GM23338 (cell line): ENCODE measurements around the gene OR51B2. TPM values are rescaled to one million over a fixed set of nuclear protein-coding genes. Genes with fewer than 3 reads are reported as not detected.
"Not testable (repeated sequence)": the region's sequence is repeated elsewhere in the genome, so short reads cannot be mapped to it uniquely, and the experiment has no call there.

Experiments used
- ATAC-seq: fragments of 200-7000 bp; cut with Tn5 transposase; 3 replicates; pipeline ENCODE4 v1.9.1; 2020
- DNase-seq: peaks from one replicate; pipeline ENCODE4 v3.0.0-alpha.2; 2015; ENCODE audit warnings: low spot score
- H2AFZ ChIP-seq: fragments of 200-600 bp; sonication (generic); 2 replicates; pipeline ENCODE4 v1.8.0; 2016; ENCODE audit warnings: antibody characterized with exemption, mild to moderate bottlenecking, moderate library complexity
- H3F3A ChIP-seq: fragments of 200-600 bp; sonication (generic); replicated peaks from 2 replicates; pipeline ENCODE4 v1.8.0; 2017; ENCODE audit warnings: antibody characterized with exemption, mixed run types, low read depth
- H3K27ac ChIP-seq: fragments of 200-600 bp; sonication (generic); 2 replicates; pipeline ENCODE4 v1.6.1; 2016; ENCODE audit warnings: low read depth
- H3K27me3 ChIP-seq: fragments of 200-600 bp; sonication (generic); 2 replicates; pipeline ENCODE4 v1.8.0; 2016; ENCODE audit warnings: mild to moderate bottlenecking, mixed run types, moderate library complexity; ENCODE audit not compliant: insufficient read depth
- H3K36me3 ChIP-seq: fragments of 200-600 bp; sonication (generic); 2 replicates; pipeline ENCODE4 v1.8.0; 2016; ENCODE audit warnings: mild to moderate bottlenecking; ENCODE audit not compliant: insufficient read depth
- H3K4me1 ChIP-seq: fragments of 200-600 bp; sonication (generic); 2 replicates; pipeline ENCODE4 v1.8.0; 2016; ENCODE audit warnings: mild to moderate bottlenecking, moderate library complexity; ENCODE audit not compliant: insufficient read depth
- H3K4me2 ChIP-seq: fragments of 200-600 bp; sonication (generic); 2 replicates; pipeline ENCODE4 v1.7.1; 2017; ENCODE audit warnings: mixed run types
- H3K4me3 ChIP-seq: fragments of 200-600 bp; sonication (generic); 2 replicates; pipeline ENCODE4 v1.6.1; 2016; ENCODE audit warnings: mixed run types
- H3K79me2 ChIP-seq: fragments of 200-600 bp; sonication (generic); replicated peaks from 2 replicates; pipeline ENCODE4 v1.8.0; 2017; ENCODE audit warnings: mild to moderate bottlenecking; ENCODE audit not compliant: insufficient read depth
- H3K9me2 ChIP-seq: fragments of 200-600 bp; sonication (generic); 2 replicates; pipeline ENCODE4 v1.8.0; 2017; ENCODE audit not compliant: insufficient read depth
- H4K20me1 ChIP-seq: fragments of 200-600 bp; sonication (generic); replicated peaks from 2 replicates; pipeline ENCODE4 v1.8.0; 2017; ENCODE audit warnings: mild to moderate bottlenecking; ENCODE audit not compliant: insufficient read depth
- H3K27ac Mint-ChIP-seq: 2 replicates; pipeline ENCODE4 v1.8.0; 2020; ENCODE audit warnings: inconsistent platforms, mild to moderate bottlenecking, moderate library complexity, mixed read lengths
- H3K27me3 Mint-ChIP-seq: 3 replicates; pipeline ENCODE4 v1.8.0; 2022; ENCODE audit warnings: low read depth, mild to moderate bottlenecking, moderate library complexity, mixed read lengths, inconsistent platforms; ENCODE audit not compliant: insufficient read depth, poor library complexity
- H3K36me3 Mint-ChIP-seq: 3 replicates; pipeline ENCODE4 v1.8.0; 2021; ENCODE audit warnings: low read depth, mild to moderate bottlenecking, inconsistent platforms, moderate library complexity, mixed read lengths
- H3K4me1 Mint-ChIP-seq: 3 replicates; pipeline ENCODE4 v1.8.0; 2020; ENCODE audit warnings: mild to moderate bottlenecking, inconsistent platforms, mixed read lengths
- H3K4me3 Mint-ChIP-seq: 3 replicates; pipeline ENCODE4 v1.8.0; 2021; ENCODE audit warnings: moderate library complexity, mild to moderate bottlenecking, inconsistent platforms, mixed read lengths
- H3K9me3 Mint-ChIP-seq: 3 replicates; pipeline ENCODE4 v1.8.0; 2020; ENCODE audit warnings: moderate library complexity, mild to moderate bottlenecking, inconsistent platforms, mixed read lengths
- CTCF ChIP-seq, 2 experiments: fragments of 200-600 bp in 1 of 2; sonication (generic) in 1 of 2; conservative IDR thresholded peaks; 2 replicates each; pipeline versions ENCODE4 v1.5.1 to v1.6.1; 2016 to 2017; ENCODE audit warnings: antibody characterized with exemption in 2 of 2, low read depth in 2 of 2, mild to moderate bottlenecking in 2 of 2, moderate library complexity in 1 of 2
- ZNF331 ChIP-seq: fragments of 250-450 bp; sonication (Bioruptor Pico); IDR thresholded peaks from 2 replicates; pipeline ENCODE4 v1.5.0; 2020; ENCODE audit warnings: low read depth, mild to moderate bottlenecking, moderate library complexity
- ZNF462 ChIP-seq: fragments of 250-450 bp; sonication (Bioruptor Pico); IDR thresholded peaks from 2 replicates; pipeline ENCODE4 v1.5.0; 2020; ENCODE audit warnings: mild to moderate bottlenecking, moderate library complexity
- polyA plus RNA-seq: library from polyadenylated mRNA; unstranded; fragments of >200 nt; fragmentation: Nextera tagmentation; extraction: Ambion mirVana; gene quantifications from 2 replicates; pipeline ENCODE4 v1.2.1, GENCODE V29; 2016
- total RNA-seq: library from RNA; depleted of rRNA; stranded (reverse); fragments of >200 nt; shearing (Covaris generic); gene quantifications from 2 replicates; pipeline ENCODE4 v1.2.3, GENCODE V29; 2014

The OR51B2 gene
- total and polyA plus RNA-seq, 2 experiments from 2014 or later = not detected

- TF ChIP-seq ZNF462 (no peak), ZNF331 (no peak)
Observed at GRCh38 chr11:5297721-5298323, 26.3 kb downstream of the OR51B2 start (continued).

- H2AFZ ChIP-seq, H3K4me1 Mint-ChIP-seq, H3K9me2 ChIP-seq, H3K27ac ChIP-seq, H3K79me2 ChIP-seq, H3K27me3 ChIP-seq, DNase-seq, H3K4me2 ChIP-seq, H3K9me3 Mint-ChIP-seq, H3K4me3 Mint-ChIP-seq, H3K27me3 Mint-ChIP-seq, ATAC-seq, H3K36me3 Mint-ChIP-seq, H4K20me1 ChIP-seq, H3K27ac Mint-ChIP-seq, H3K4me3 ChIP-seq, H3K4me1 ChIP-seq, H3K36me3 ChIP-seq, H3F3A ChIP-seq: not testable (repeated sequence)
- TF ChIP-seq CTCF (conservative IDR thresholded peaks at IDR 0.05; ENCODE audit: low read depth in 2 of 2) = peak; percentile 7 to 51; a peak in 2 of 4 replicates
Observed at GRCh38 chr11:5294342-5294995, 29.6 kb downstream of the OR51B2 start.
